ENCODE data around the gene SLIT3.

SLIT3 gene

GRCh38 chr5:169139480-169140050 is 161.4 kb downstream of the SLIT3 start:
- H3K36me3 Mint-ChIP-seq (ENCODE audit: low read depth) = no peaks in the 10 kb centered on the region
- H3K27ac Mint-ChIP-seq = no peak overlapping the region
- no peaks in the 10 kb centered on the region for H3K27me3 Mint-ChIP-seq (ENCODE audit: low read depth)
- no peaks in the 10 kb centered on the region for H3K4me1 Mint-ChIP-seq (ENCODE audit: low read depth)
- no peaks in the 10 kb centered on the region for H3K9me3 Mint-ChIP-seq
- no peak for DNase-seq (ENCODE audit: low spot score)
- H3K4me3 Mint-ChIP-seq = no peak overlapping the region

- Mint-ChIP-seq H3K36me3 (ENCODE audit: low read depth) (no peaks in the 10 kb centered on the region), H3K27ac (no peak overlapping the region), H3K4me3 (no peak overlapping the region), H3K4me1 (ENCODE audit: low read depth) (no peaks in the 10 kb centered on the region), H3K9me3 (no peaks in the 10 kb centered on the region), H3K27me3 (ENCODE audit: low read depth) (no peaks in the 10 kb centered on the region)
- DNase-seq (ENCODE audit: low spot score) = no peak
These were observed 167.4 kb downstream of the SLIT3 start for GRCh38 chr5:169133531-169133930.

GRCh38 chr5:169132302-169132660 is 168.7 kb downstream of the SLIT3 start:
- Mint-ChIP-seq H3K4me3 (no peak overlapping the region), H3K27me3 (ENCODE audit: low read depth) (no peaks in the 10 kb centered on the region), H3K27ac (no peak overlapping the region), H3K4me1 (ENCODE audit: low read depth) (no peaks in the 10 kb centered on the region), H3K36me3 (ENCODE audit: low read depth) (no peaks in the 10 kb centered on the region), H3K9me3 (no peaks in the 10 kb centered on the region)
- DNase-seq (ENCODE audit: low spot score) = no peak

- DNase-seq (ENCODE audit: low spot score) = no peak
These were observed 169.2 kb downstream of the SLIT3 start for GRCh38 chr5:169131616-169132301.

GRCh38 chr5:169128679-169129078 is 172.3 kb downstream of the SLIT3 start:
- no peaks in the 10 kb centered on the region for H3K4me1 Mint-ChIP-seq (ENCODE audit: low read depth)
- no peaks in the 10 kb centered on the region for H3K36me3 Mint-ChIP-seq (ENCODE audit: low read depth)
- DNase-seq (ENCODE audit: low spot score) = no peak
- no peak overlapping the region for H3K27ac Mint-ChIP-seq
- no peaks in the 10 kb centered on the region for H3K27me3 Mint-ChIP-seq (ENCODE audit: low read depth)
- H3K4me3 Mint-ChIP-seq = no peak overlapping the region
- H3K9me3 Mint-ChIP-seq = no peaks in the 10 kb centered on the region

More at GRCh38 chr5:169131616-169132301, 169.2 kb downstream of the SLIT3 start:
- Mint-ChIP-seq H3K36me3 (ENCODE audit: low read depth) (no peaks in the 10 kb centered on the region), H3K27ac (no peak overlapping the region), H3K27me3 (ENCODE audit: low read depth) (no peaks in the 10 kb centered on the region), H3K4me3 (no peak overlapping the region), H3K9me3 (no peaks in the 10 kb centered on the region), H3K4me1 (ENCODE audit: low read depth) (no peaks in the 10 kb centered on the region)

- no peak for DNase-seq (ENCODE audit: low spot score)
- H3K27ac Mint-ChIP-seq = no peak overlapping the region
- no peak overlapping the region for H3K4me3 Mint-ChIP-seq
- H3K9me3 Mint-ChIP-seq = no peaks in the 10 kb centered on the region
- no peaks in the 10 kb centered on the region for H3K4me1 Mint-ChIP-seq (ENCODE audit: low read depth)
- H3K36me3 Mint-ChIP-seq (ENCODE audit: low read depth) = no peaks in the 10 kb centered on the region
- H3K27me3 Mint-ChIP-seq (ENCODE audit: low read depth) = no peaks in the 10 kb centered on the region
These were observed 173.5 kb downstream of the SLIT3 start for GRCh38 chr5:169127431-169127830.

GRCh38 chr5:169126481-169127021 is 174.4 kb downstream of the SLIT3 start:
- no peaks in the 10 kb centered on the region for H3K9me3 Mint-ChIP-seq
- H3K27me3 Mint-ChIP-seq (ENCODE audit: low read depth) = no peaks in the 10 kb centered on the region
- no peak overlapping the region for H3K27ac Mint-ChIP-seq
- no peaks in the 10 kb centered on the region for H3K36me3 Mint-ChIP-seq (ENCODE audit: low read depth)
- H3K4me1 Mint-ChIP-seq (ENCODE audit: low read depth) = no peaks in the 10 kb centered on the region
- DNase-seq (ENCODE audit: low spot score) = no peak
- H3K4me3 Mint-ChIP-seq = no peak overlapping the region

GRCh38 chr5:169125571-169125970 is 175.4 kb downstream of the SLIT3 start:
- Mint-ChIP-seq H3K4me1 (ENCODE audit: low read depth) (no peaks in the 10 kb centered on the region), H3K27me3 (ENCODE audit: low read depth) (no peaks in the 10 kb centered on the region), H3K27ac (no peak overlapping the region), H3K4me3 (no peak overlapping the region), H3K36me3 (ENCODE audit: low read depth) (no peaks in the 10 kb centered on the region), H3K9me3 (no peaks in the 10 kb centered on the region)
- no peak for DNase-seq (ENCODE audit: low spot score)

GRCh38 chr5:169122951-169123350 is 178.0 kb downstream of the SLIT3 start:
- H3K36me3 Mint-ChIP-seq (ENCODE audit: low read depth) = no peaks in the 10 kb centered on the region
- no peaks in the 10 kb centered on the region for H3K9me3 Mint-ChIP-seq
- H3K27me3 Mint-ChIP-seq (ENCODE audit: low read depth) = no peaks in the 10 kb centered on the region
- no peak overlapping the region for H3K27ac Mint-ChIP-seq
- no peak overlapping the region for H3K4me3 Mint-ChIP-seq
- no peaks in the 10 kb centered on the region for H3K4me1 Mint-ChIP-seq (ENCODE audit: low read depth)
- DNase-seq (ENCODE audit: low spot score) = no peak

- no peak overlapping the region for H3K27ac Mint-ChIP-seq
- H3K9me3 Mint-ChIP-seq = no peaks in the 10 kb centered on the region
- H3K4me3 Mint-ChIP-seq = no peak overlapping the region
- no peaks in the 10 kb centered on the region for H3K27me3 Mint-ChIP-seq (ENCODE audit: low read depth)
- H3K4me1 Mint-ChIP-seq (ENCODE audit: low read depth) = no peaks in the 10 kb centered on the region
- DNase-seq (ENCODE audit: low spot score) = no peak
- no peaks in the 10 kb centered on the region for H3K36me3 Mint-ChIP-seq (ENCODE audit: low read depth)
These were observed 179.1 kb downstream of the SLIT3 start for GRCh38 chr5:169121630-169122420.

- no peaks in the 10 kb centered on the region for H3K4me1 Mint-ChIP-seq (ENCODE audit: low read depth)
- H3K36me3 Mint-ChIP-seq (ENCODE audit: low read depth) = no peaks in the 10 kb centered on the region
- no peak overlapping the region for H3K27ac Mint-ChIP-seq
- no peaks in the 10 kb centered on the region for H3K9me3 Mint-ChIP-seq
- no peaks in the 10 kb centered on the region for H3K27me3 Mint-ChIP-seq (ENCODE audit: low read depth)
- H3K4me3 Mint-ChIP-seq = no peak overlapping the region
- DNase-seq (ENCODE audit: low spot score) = no peak
These were observed 181.5 kb downstream of the SLIT3 start for GRCh38 chr5:169119288-169120048.

GRCh38 chr5:169116961-169117461 is 183.9 kb downstream of the SLIT3 start:
- Mint-ChIP-seq H3K4me1 (ENCODE audit: low read depth) (no peaks in the 10 kb centered on the region), H3K9me3 (no peaks in the 10 kb centered on the region), H3K36me3 (ENCODE audit: low read depth) (no peaks in the 10 kb centered on the region), H3K4me3 (no peak overlapping the region), H3K27ac (no peak overlapping the region), H3K27me3 (ENCODE audit: low read depth) (no peaks in the 10 kb centered on the region)
- DNase-seq (ENCODE audit: low spot score) = no peak

- no peak overlapping the region for H3K27ac Mint-ChIP-seq
- H3K4me3 Mint-ChIP-seq = no peak overlapping the region
- no peak for DNase-seq (ENCODE audit: low spot score)
- no peaks in the 10 kb centered on the region for H3K27me3 Mint-ChIP-seq (ENCODE audit: low read depth)
- H3K36me3 Mint-ChIP-seq (ENCODE audit: low read depth) = no peaks in the 10 kb centered on the region
- H3K9me3 Mint-ChIP-seq = no peaks in the 10 kb centered on the region
- H3K4me1 Mint-ChIP-seq (ENCODE audit: low read depth) = no peaks in the 10 kb centered on the region
These were observed 185.3 kb downstream of the SLIT3 start for GRCh38 chr5:169115461-169116124.

Data from T-helper 2 cell treated with Interferon-gamma antibody and Interleukin-4, amounts not matched to agents 5 μg/mL and 100 μg/mL, for 36 hours (primary cell).